Measurements from ENCODE around the gene DPP10.

The DPP10 gene

GRCh38 chr2:115838539-115838938 lies 1396.1 kb downstream of the DPP10 start:
- Histone ChIP-seq H3K4me3 (ENCODE audit: low read length) (no peak overlapping the region), H3K36me3 (ENCODE audit: control insufficient read depth, insufficient read depth, low read length) (no peaks in the 10 kb centered on the region), H3K4me1 (ENCODE audit: control insufficient read depth, insufficient read depth, low read length) (no peaks in the 10 kb centered on the region), H3K27me3 (ENCODE audit: control insufficient read depth, insufficient read depth, low read length) (no peaks in the 10 kb centered on the region), H3K9ac (ENCODE audit: low read length) (no peak overlapping the region), H3K27ac (ENCODE audit: low read depth, low read length) (no peak overlapping the region)

- no peak overlapping the region for H3K4me3 ChIP-seq (ENCODE audit: low read length)
- no peaks in the 10 kb centered on the region for H3K4me1 ChIP-seq (ENCODE audit: control insufficient read depth, insufficient read depth, low read length)
- no peak overlapping the region for H3K9ac ChIP-seq (ENCODE audit: low read length)
- no peaks in the 10 kb centered on the region for H3K36me3 ChIP-seq (ENCODE audit: control insufficient read depth, insufficient read depth, low read length)
- H3K27me3 ChIP-seq (ENCODE audit: control insufficient read depth, insufficient read depth, low read length), result no peaks in the 10 kb centered on the region
- no peak overlapping the region for H3K27ac ChIP-seq (ENCODE audit: low read depth, low read length)
Measured at GRCh38 chr2:115842306-115842705, 1399.9 kb downstream of the DPP10 start.

GRCh38 chr2:115848192-115848591 lies 1405.8 kb downstream of the DPP10 start:
- Histone ChIP-seq H3K4me3 (ENCODE audit: low read length) (no peak overlapping the region), H3K36me3 (ENCODE audit: control insufficient read depth, insufficient read depth, low read length) (no peaks in the 10 kb centered on the region), H3K27ac (ENCODE audit: low read depth, low read length) (no peak overlapping the region), H3K27me3 (ENCODE audit: control insufficient read depth, insufficient read depth, low read length) (no peaks in the 10 kb centered on the region), H3K4me1 (ENCODE audit: control insufficient read depth, insufficient read depth, low read length) (no peaks in the 10 kb centered on the region), H3K9ac (ENCODE audit: low read length) (no peak overlapping the region)

GRCh38 chr2:115867024-115867423 lies 1424.6 kb downstream of the DPP10 start:
- Histone ChIP-seq H3K27ac (ENCODE audit: low read depth, low read length) (no peak overlapping the region), H3K36me3 (ENCODE audit: control insufficient read depth, insufficient read depth, low read length) (no peaks in the 10 kb centered on the region), H3K27me3 (ENCODE audit: control insufficient read depth, insufficient read depth, low read length) (no peaks in the 10 kb centered on the region), H3K4me3 (ENCODE audit: low read length) (no peak overlapping the region), H3K4me1 (ENCODE audit: control insufficient read depth, insufficient read depth, low read length) (no peaks in the 10 kb centered on the region), H3K9ac (ENCODE audit: low read length) (no peak overlapping the region)

- Histone ChIP-seq H3K27ac (ENCODE audit: low read depth, low read length) (no peak overlapping the region), H3K27me3 (ENCODE audit: control insufficient read depth, insufficient read depth, low read length) (no peaks in the 10 kb centered on the region), H3K36me3 (ENCODE audit: control insufficient read depth, insufficient read depth, low read length) (no peaks in the 10 kb centered on the region), H3K4me3 (ENCODE audit: low read length) (no peak overlapping the region), H3K4me1 (ENCODE audit: control insufficient read depth, insufficient read depth, low read length) (no peaks in the 10 kb centered on the region), H3K9ac (ENCODE audit: low read length) (no peak overlapping the region)
Measured at GRCh38 chr2:115874427-115874826, 1432.0 kb downstream of the DPP10 start.

- Histone ChIP-seq H3K27ac (ENCODE audit: low read depth, low read length) (no peak overlapping the region), H3K27me3 (ENCODE audit: control insufficient read depth, insufficient read depth, low read length) (no peaks in the 10 kb centered on the region), H3K4me1 (ENCODE audit: control insufficient read depth, insufficient read depth, low read length) (no peaks in the 10 kb centered on the region), H3K36me3 (ENCODE audit: control insufficient read depth, insufficient read depth, low read length) (no peaks in the 10 kb centered on the region), H3K9ac (ENCODE audit: low read length) (no peak overlapping the region), H3K4me3 (ENCODE audit: low read length) (no peak overlapping the region)
Measured at GRCh38 chr2:115880558-115880957, 1438.1 kb downstream of the DPP10 start.

- no peak overlapping the region for H3K9ac ChIP-seq (ENCODE audit: low read length)
- no peaks in the 10 kb centered on the region for H3K27me3 ChIP-seq (ENCODE audit: control insufficient read depth, insufficient read depth, low read length)
- no peaks in the 10 kb centered on the region for H3K36me3 ChIP-seq (ENCODE audit: control insufficient read depth, insufficient read depth, low read length)
- H3K4me1 ChIP-seq (ENCODE audit: control insufficient read depth, insufficient read depth, low read length), result no peaks in the 10 kb centered on the region
- no peak overlapping the region for H3K27ac ChIP-seq (ENCODE audit: low read depth, low read length)
- no peak overlapping the region for H3K4me3 ChIP-seq (ENCODE audit: low read length)
Measured at GRCh38 chr2:115887209-115887776, 1444.9 kb downstream of the DPP10 start.

Data from rectal smooth muscle tissue (tissue), 1 donor.